ENCODE results near the gene OLFML2A. TPM values are rescaled to one million over a fixed set of nuclear protein-coding genes. Genes with fewer than 3 reads are reported as not detected.

Gene OLFML2A
- total and polyA plus RNA-seq, 2 of the 4 experiments (the other 2 are of a cell fraction), result 2.0 to 5.9 TPM

DNA sequence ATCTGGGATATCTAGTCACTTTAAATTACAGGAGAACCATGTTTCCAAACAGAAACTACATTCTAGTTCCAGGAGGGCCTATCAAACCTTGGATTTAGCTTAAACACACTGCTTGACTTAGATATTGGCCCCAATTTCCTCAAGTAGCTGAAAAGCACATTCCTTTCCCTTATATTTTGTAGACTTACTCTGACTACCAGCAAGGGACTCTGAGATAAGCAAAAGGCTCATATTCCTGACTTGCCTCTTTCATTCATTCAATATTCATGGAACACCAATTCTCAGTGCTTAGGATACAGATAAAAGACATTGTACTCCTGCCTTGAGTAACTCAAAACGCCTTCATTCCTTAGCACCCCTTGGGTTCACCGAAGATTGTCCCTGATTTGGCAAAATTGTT, 17.6 kb upstream of the OLFML2A start:
- Histone ChIP-seq H3K4ac (ENCODE audit: low read depth, low read length) (no peak overlapping the region), H3K27me3 (ENCODE audit: control insufficient read depth, insufficient read depth, low read length) (peaks cover 60% of the 10 kb centered on the region), H2BK5ac (ENCODE audit: low read depth, low read length, poor library complexity, severe bottlenecking) (no peak overlapping the region), H3K4me3 (ENCODE audit: insufficient read depth, low read depth, low read length) (no peak overlapping the region), H2BK15ac (ENCODE audit: low read depth, low read length) (no peak overlapping the region), H4K20me1 (ENCODE audit: insufficient read depth, low read length) (no peaks in the 10 kb centered on the region), H3K9ac (ENCODE audit: low read depth, low read length) (no peak overlapping the region), H3K9me3 (ENCODE audit: control insufficient read depth, insufficient read depth, low read length) (no peaks in the 10 kb centered on the region), H3K27ac (ENCODE audit: insufficient read depth, low read length) (no peak overlapping the region), H3K4me1 (ENCODE audit: control insufficient read depth, insufficient read depth, low read length) (peaks cover 1% of the 10 kb centered on the region; the same call in 1 of the 2 replicates), H2AFZ (replicated peaks; ENCODE audit: low read length, poor library complexity) (no peak overlapping the region), H3K4me2 (ENCODE audit: low read depth, low read length) (no peak overlapping the region), H3K79me1 (ENCODE audit: low read depth in 1 of 2, low read length in 2 of 2) (no peaks in the 10 kb centered on the region), H3K36me3 (ENCODE audit: control insufficient read depth, insufficient read depth, low read length) (no peaks in the 10 kb centered on the region), H3K18ac (ENCODE audit: low read depth, low read length) (no peak overlapping the region), H3K23ac (ENCODE audit: low read depth, low read length) (no peak overlapping the region), H2AK9ac (replicated peaks; ENCODE audit: low read depth, low read length, poor library complexity) (no peak overlapping the region), H2AK5ac (ENCODE audit: low read depth, low read length) (no peak overlapping the region), H3K14ac (replicated peaks; ENCODE audit: low read depth, low read length) (no peak overlapping the region), H3K56ac (ENCODE audit: extremely low read depth, insufficient read depth, low read length) (no peak overlapping the region), H4K91ac (ENCODE audit: insufficient read depth, low read depth, low read length) (no peak overlapping the region), H3K9me1 (ENCODE audit: insufficient read depth, low read length) (no peaks in the 10 kb centered on the region), H4K8ac (ENCODE audit: low read depth in 2 of 2, low read length in 2 of 2) (no peak overlapping the region), H4K5ac (ENCODE audit: low read depth, low read length) (no peak overlapping the region), H2BK20ac (ENCODE audit: low read depth, low read length) (no peak overlapping the region), H2BK120ac (ENCODE audit: low read depth, low read length) (no peak overlapping the region)
- no peak for DNase-seq
- intact Hi-C loops (cut with micrococcal nuclease) (no loop called here), in situ Hi-C loops (cut with MboI; ENCODE audit: low sequenced_read_pairs) (loop anchor here (10.0 kb wide), 1 partner anchor 345 kb away; the partner anchor contains the start of gene PSMB7), dilution Hi-C loops (cut with HindIII; ENCODE audit: low sequenced_read_pairs, unreplicated experiment) (no loop called here)
- no peak for TF ChIP-seq SMC3 (IDR thresholded peaks at IDR 0.05; ENCODE audit: low read depth, low read length)
- TF ChIP-seq MXI1 (IDR thresholded peaks at IDR 0.05; ENCODE audit: borderline replicate concordance, low read depth, low read length), result no peak
- no peak for TF ChIP-seq MAZ (IDR thresholded peaks at IDR 0.05; ENCODE audit: borderline replicate concordance, low read depth, low read length)
- TF ChIP-seq RAD21 (IDR thresholded peaks at IDR 0.05; ENCODE audit: low read length), result no peak
- no peak for TF ChIP-seq NFE2L2 (IDR thresholded peaks at IDR 0.05; ENCODE audit: low read depth, low read length)
- TF ChIP-seq, protein P1, sequence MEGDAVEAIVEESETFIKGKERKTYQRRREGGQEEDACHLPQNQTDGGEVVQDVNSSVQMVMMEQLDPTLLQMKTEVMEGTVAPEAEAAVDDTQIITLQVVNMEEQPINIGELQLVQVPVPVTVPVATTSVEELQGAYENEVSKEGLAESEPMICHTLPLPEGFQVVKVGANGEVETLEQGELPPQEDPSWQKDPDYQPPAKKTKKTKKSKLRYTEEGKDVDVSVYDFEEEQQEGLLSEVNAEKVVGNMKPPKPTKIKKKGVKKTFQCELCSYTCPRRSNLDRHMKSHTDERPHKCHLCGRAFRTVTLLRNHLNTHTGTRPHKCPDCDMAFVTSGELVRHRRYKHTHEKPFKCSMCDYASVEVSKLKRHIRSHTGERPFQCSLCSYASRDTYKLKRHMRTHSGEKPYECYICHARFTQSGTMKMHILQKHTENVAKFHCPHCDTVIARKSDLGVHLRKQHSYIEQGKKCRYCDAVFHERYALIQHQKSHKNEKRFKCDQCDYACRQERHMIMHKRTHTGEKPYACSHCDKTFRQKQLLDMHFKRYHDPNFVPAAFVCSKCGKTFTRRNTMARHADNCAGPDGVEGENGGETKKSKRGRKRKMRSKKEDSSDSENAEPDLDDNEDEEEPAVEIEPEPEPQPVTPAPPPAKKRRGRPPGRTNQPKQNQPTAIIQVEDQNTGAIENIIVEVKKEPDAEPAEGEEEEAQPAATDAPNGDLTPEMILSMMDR (conservative IDR thresholded peaks at IDR 0.05; ENCODE audit: low read depth, low read length), result no peak
- no peak for TF ChIP-seq RCOR1 (IDR thresholded peaks at IDR 0.05; ENCODE audit: insufficient replicate concordance, low read length)
- TF ChIP-seq, protein P2, sequence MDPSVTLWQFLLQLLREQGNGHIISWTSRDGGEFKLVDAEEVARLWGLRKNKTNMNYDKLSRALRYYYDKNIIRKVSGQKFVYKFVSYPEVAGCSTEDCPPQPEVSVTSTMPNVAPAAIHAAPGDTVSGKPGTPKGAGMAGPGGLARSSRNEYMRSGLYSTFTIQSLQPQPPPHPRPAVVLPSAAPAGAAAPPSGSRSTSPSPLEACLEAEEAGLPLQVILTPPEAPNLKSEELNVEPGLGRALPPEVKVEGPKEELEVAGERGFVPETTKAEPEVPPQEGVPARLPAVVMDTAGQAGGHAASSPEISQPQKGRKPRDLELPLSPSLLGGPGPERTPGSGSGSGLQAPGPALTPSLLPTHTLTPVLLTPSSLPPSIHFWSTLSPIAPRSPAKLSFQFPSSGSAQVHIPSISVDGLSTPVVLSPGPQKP (IDR thresholded peaks at IDR 0.05; ENCODE audit: borderline replicate concordance, low read depth, low read length), result no peak
- TF ChIP-seq CEBPB (IDR thresholded peaks at IDR 0.05; ENCODE audit: low read depth, low read length), result no peak
- no peak for TF ChIP-seq CHD1 (IDR thresholded peaks at IDR 0.05; ENCODE audit: low read depth, low read length)
- TF ChIP-seq BHLHE40 (IDR thresholded peaks at IDR 0.05; ENCODE audit: low read depth, low read length), result no peak
- no peak for TF ChIP-seq RFX5 (IDR thresholded peaks at IDR 0.05; ENCODE audit: low read depth, low read length)
- TF ChIP-seq FOS (IDR thresholded peaks at IDR 0.05; ENCODE audit: low read depth, low read length), result no peak
- TF ChIP-seq, protein P3, sequence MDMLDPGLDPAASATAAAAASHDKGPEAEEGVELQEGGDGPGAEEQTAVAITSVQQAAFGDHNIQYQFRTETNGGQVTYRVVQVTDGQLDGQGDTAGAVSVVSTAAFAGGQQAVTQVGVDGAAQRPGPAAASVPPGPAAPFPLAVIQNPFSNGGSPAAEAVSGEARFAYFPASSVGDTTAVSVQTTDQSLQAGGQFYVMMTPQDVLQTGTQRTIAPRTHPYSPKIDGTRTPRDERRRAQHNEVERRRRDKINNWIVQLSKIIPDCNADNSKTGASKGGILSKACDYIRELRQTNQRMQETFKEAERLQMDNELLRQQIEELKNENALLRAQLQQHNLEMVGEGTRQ (IDR thresholded peaks at IDR 0.05; ENCODE audit: low read depth, low read length), result no peak
- no peak for TF ChIP-seq MAFK (IDR thresholded peaks at IDR 0.05; ENCODE audit: low read depth, low read length)
- TF ChIP-seq POLR2A (IDR thresholded peaks at IDR 0.05; ENCODE audit: low read depth, low read length), result no peak
- CTCF ChIA-PET, result interaction anchor here (1.5 kb wide), 1 partner anchor 10 kb away, joined by 3 read pairs; no protein-coding TSS in a partner anchor
- ATAC-seq (ENCODE audit: low read depth), result no peak
- 86% methylated on average over 2 of the region's 2 CpGs; no CpG with 5 or more reads in 1 of the 2 experiments for WGBS, 2 experiments (ENCODE audit: extremely low coverage in 2 of 2, insufficient read length in 1 of 2)
- POLR2A ChIA-PET (ENCODE audit: unreplicated experiment), result no interaction called here
- no TSS peak for BruUV-seq (replicated peaks)
